ENCODE measurements around the gene KLF13. TPM values are rescaled to one million over a fixed set of nuclear protein-coding genes. Genes with fewer than 3 reads are reported as not detected.

KLF13 gene
- total RNA-seq, 1 donor from 2014 or later = 35.7 TPM

GRCh38 chr15:31309893-31310606 lies 16.6 kb upstream of the KLF13 start:
- intact Hi-C loops (cut with DNase I) = no loop called here
- no peak for DNase-seq (ENCODE audit: low spot score)

DNA sequence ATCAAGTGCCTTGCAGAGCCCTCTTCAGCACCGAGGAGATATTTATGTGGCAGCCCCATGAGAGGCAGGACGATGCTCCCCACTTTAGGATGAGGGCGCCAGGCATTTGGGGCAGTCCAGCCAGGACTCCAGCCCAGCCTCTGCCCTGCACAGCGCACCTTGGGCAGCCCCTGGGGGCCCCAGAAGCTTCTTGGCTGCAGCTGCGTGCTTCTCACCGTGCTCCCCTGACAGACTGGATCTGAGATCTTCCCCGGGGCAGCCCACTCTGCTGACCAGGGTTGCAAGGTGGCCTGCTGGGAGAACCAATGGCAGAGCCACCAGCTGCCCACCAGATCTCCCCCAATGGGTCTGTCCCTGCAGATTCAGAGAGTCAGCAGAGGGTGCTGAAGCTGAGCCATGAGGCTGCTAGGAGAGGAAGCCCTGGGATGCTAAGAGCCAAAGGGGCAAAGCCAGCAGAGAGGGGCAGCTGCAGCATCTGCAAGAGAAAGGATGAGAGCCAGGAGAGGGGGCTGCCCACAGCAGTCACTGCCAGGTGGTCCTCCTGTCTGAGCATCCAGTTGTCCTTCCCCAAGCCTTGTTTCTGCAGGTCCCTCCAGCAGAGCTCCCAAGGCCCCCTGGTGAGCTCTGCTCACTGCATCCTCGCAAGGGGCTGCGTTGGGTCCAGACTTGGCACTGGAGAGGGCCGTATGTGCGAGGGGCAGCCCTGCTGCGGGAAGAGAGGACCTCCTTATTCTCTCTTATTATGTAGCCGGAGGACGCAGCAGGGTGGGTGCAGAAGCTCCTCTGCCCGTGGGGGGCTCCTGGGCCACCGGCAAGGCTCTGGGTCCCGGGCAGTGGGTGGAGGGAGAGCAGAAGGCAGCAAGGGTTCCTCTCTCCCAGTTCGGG lies 14.7 kb upstream of the KLF13 start:
- intact Hi-C loops (cut with DNase I) = no loop called here
- no peak for DNase-seq (ENCODE audit: low spot score)

- no peak for DNase-seq (ENCODE audit: low spot score)
- intact Hi-C loops (cut with DNase I) = no loop called here
Measured at GRCh38 chr15:31313223-31313622, 13.4 kb upstream of the KLF13 start.

DNA sequence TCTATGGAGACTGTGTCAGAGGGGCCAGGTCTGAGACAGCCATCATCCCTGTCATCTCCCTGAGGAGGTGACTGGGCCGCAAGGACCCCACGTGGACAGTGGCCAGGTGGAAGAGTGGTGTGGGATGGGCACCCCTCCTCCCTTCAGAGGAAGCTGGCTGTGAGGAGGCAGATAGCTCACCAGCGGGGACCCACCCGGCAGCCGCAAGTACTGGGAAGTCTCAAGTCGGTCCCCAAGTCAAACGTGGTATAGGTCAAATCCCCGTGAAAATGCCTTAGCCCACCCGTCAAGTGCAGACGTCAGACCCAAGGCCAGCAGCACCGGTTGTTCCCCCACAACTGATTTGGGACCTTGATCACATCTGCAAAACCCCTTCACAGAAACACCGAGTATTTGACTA lies 12.3 kb upstream of the KLF13 start:
- intact Hi-C loops (cut with DNase I) = no loop called here
- peak; percentile 14 for DNase-seq (ENCODE audit: low spot score)

GRCh38 chr15:31316135-31316795 lies 10.4 kb upstream of the KLF13 start:
- intact Hi-C loops (cut with DNase I) = loop anchor here (5.0 kb wide), 1 partner anchor 49 kb away; no protein-coding TSS in a partner anchor
- no peak for DNase-seq (ENCODE audit: low spot score)

GRCh38 chr15:31317017-31317416 lies 9.6 kb upstream of the KLF13 start:
- DNase-seq (ENCODE audit: low spot score) = no peak
- intact Hi-C loops (cut with DNase I) = loop anchor here (5.0 kb wide), 1 partner anchor 50 kb away; no protein-coding TSS in a partner anchor

GRCh38 chr15:31317421-31318327 lies 9.0 kb upstream of the KLF13 start:
- DNase-seq (ENCODE audit: low spot score) = no peak
- intact Hi-C loops (cut with DNase I) = loop anchor here (5.0 kb wide), 1 partner anchor 50 kb away; no protein-coding TSS in a partner anchor

DNA sequence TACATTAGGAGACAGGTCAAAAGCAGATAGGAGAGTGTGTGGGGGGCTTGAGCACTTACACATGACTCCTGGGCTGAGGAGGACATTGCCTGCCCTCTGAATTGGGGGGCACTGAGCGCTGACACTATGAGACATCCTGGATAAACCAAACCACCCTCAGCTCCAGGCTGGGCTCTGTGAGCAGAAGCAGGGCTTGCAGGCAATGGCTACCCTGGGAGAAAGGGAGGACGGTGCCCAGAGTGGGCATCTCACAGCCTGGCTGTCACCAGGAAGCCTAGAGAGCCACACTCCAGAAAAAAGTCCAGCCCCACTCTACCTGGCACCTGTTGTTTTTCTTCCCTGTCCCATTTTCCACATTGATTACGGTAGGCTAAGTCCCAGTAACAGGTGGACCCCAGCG lies 8.2 kb upstream of the KLF13 start:
- DNase-seq (ENCODE audit: low spot score) = no peak

DNA sequence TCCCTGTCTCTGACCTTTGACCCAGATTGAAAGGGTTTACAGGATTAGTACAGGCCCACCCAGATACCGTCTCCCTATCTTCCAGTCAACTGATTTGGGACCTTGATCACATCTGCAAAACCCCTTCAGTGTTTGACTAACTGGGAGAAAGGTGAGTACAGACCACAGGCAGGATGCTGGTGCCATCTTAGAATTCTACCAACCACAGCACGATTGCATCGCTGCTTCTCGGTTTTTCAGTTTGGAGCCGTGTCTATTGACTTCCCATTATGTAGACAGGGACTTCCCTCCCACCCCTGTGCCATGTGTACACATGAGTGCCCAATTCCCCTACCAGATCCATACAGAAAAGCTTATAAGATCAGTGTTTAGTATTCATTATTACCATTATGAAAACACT lies 6.6 kb upstream of the KLF13 start:
- intact Hi-C loops (cut with DNase I) = no loop called here
- DNase-seq (ENCODE audit: low spot score) = no peak

More for the DNA sequence above, 8.2 kb upstream of the KLF13 start:
- intact Hi-C loops (cut with DNase I) = loop anchor here (5.0 kb wide), 1 partner anchor 51 kb away; no protein-coding TSS in a partner anchor

DNA sequence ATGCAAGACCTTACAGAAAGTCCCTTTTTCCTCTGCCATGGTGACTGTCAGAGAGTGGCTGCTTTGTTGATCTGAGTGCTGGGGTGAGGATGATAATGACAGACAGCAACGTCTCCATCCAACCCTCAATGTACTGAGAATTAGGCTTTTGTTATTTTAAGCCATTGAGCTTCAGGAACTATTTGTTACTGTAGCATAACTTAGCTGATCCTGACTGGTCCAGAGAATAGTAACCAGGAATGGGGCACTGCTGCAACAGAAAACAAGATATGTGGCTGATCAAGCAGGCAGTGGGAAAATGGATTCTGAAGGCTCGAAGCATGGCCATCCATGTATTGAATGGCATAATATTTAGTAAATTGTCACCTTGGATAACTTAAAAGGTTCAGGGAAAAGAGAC lies 5.2 kb upstream of the KLF13 start:
- intact Hi-C loops (cut with DNase I) = no loop called here
- no peak for DNase-seq (ENCODE audit: low spot score)

- intact Hi-C loops (cut with DNase I) = no loop called here
- no peak for DNase-seq (ENCODE audit: low spot score)
Measured at GRCh38 chr15:31322504-31322903, 4.1 kb upstream of the KLF13 start.

DNA sequence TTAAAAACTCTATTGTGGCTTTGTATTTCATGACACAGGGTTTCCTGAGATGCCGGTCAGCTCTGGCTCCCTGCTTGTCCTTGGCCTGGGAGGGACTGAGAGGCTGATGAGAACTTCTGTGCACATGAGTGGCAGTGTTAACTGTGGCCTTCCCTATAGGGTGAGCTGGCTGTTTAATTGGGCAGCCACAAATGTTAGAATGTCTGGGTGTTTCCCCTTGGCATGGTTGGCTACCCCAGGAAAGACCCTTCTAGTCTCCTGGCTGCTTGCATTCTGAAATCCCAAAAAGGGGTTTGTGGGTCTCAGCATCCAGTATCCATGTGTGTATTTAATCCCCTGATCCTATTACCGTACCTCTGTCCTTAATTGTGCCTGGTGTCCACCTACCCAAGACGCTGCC lies 3.0 kb upstream of the KLF13 start:
- intact Hi-C loops (cut with DNase I) = no loop called here
- no peak for DNase-seq (ENCODE audit: low spot score)

GRCh38 chr15:31324186-31324585 lies 2.4 kb upstream of the KLF13 start:
- intact Hi-C loops (cut with DNase I) = no loop called here

DNA sequence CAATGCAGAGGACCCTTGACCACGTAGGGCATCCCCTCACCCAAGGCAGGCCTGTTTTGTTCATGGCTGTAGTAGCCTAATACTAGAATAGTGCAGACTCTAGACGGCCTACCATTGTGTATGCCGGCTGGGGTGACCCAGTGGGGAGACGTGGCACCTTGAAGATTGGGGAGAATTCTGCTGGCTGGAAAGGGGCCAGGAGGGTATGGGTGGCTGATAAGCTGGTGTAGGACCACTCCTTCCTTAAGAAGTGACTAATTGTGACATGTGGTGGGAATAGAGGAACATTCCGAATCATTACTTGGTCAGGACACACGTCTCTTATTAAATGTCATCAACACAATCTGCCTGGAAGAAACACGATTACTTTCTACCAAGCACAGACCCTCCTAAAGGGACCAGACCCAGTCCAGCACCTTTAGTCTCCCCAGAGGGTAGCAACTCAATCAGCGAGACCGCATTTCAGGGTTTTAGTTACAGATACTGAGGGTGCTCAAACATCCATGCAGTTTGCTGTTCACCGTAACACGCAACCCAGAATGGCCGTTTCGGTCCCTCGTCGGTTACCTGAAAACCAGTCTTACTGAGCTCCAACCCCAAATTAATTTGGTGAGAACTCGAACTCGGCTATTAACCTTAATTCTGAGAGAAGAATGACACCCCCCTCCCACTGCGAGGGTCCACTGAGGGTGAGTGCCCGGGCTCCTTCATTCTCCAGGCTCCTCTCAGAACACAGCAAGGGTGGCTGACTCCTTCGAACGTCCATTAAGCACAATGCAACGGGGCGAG lies 1.6 kb upstream of the KLF13 start:
- no peak for DNase-seq (ENCODE audit: low spot score)
- intact Hi-C loops (cut with DNase I) = loop anchor here (5.0 kb wide), 3 partner anchors 88 to 333 kb away; partner anchors contain the start of gene MTMR10

More at GRCh38 chr15:31324186-31324585, 2.4 kb upstream of the KLF13 start:
- DNase-seq (ENCODE audit: low spot score) = no peak

- DNase-seq (ENCODE audit: low spot score) = peak; percentile 88
- intact Hi-C loops (cut with DNase I) = loop anchor here (1.0 to 5.0 kb wide), 5 partner anchors 88 to 333 kb away; partner anchors contain the start of gene MTMR10
Measured at GRCh38 chr15:31325595-31326155, 960 bp upstream of the KLF13 start.

DNA sequence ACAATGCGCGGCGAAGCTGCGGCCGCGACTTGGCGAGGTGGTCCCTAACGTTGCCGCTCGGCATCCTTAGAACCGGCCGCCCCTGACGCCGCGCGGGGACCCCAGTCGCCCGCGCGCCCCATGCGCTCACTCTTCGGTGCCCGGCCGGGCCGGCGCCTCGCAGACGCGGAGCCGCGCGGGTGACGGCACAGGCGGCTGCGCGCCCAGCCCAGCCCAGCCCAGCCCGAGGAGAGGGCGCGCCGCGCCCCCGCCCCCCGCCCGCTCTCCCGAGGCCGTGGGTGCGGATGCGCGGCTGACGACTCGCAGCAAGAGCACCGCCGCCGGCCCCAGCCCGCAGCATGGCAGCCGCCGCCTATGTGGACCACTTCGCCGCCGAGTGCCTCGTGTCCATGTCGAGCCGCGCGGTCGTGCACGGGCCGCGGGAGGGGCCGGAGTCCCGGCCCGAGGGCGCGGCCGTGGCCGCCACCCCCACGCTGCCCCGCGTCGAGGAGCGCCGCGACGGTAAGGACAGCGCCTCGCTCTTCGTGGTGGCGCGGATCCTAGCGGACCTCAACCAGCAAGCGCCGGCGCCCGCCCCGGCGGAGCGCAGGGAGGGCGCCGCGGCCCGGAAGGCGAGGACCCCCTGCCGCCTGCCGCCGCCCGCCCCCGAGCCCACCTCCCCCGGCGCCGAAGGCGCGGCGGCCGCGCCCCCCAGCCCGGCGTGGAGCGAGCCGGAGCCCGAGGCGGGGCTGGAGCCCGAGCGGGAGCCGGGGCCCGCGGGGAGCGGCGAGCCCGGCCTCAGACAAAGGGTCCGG lies 437 bp downstream of the KLF13 start:
- DNase-seq (ENCODE audit: low spot score) = peak; percentile 86
- intact Hi-C loops (cut with DNase I) = loop anchor here (1.0 to 5.0 kb wide), 6 partner anchors 70 to 335 kb away; partner anchors contain the start of gene MTMR10

Measured in cardiac septum (tissue), 1 donor.